GM12891 (cell line): ENCODE data around the gene NREP.
A peak's percentile ranks its signal among the peaks of the same experiment; 100 is the strongest.

ENCODE experiments used
- DNase-seq: peaks from one replicate; pipeline ENCODE4 v3.0.0; 2011; ENCODE audit warnings: low spot score; ENCODE audit not compliant: insufficient read length
- FAIRE-seq: peaks from 2 replicates; lab custom pipeline; 2011; peaks lifted over from hg19 to GRCh38; lab: Jason Lieb, UNC
- PAX5 ChIP-seq: IDR thresholded peaks from 2 replicates; pipeline ENCODE4 v1.6.1; 2011; ENCODE audit warnings: low read length, moderate library complexity, mild to moderate bottlenecking; ENCODE audit not compliant: insufficient read depth, severe bottlenecking
- POLR2A ChIP-seq: IDR thresholded peaks from 2 replicates; pipeline ENCODE4 v1.6.1; 2011; ENCODE audit warnings: low read depth, low read length, control low read depth
- POLR2AphosphoS5 ChIP-seq: IDR thresholded peaks from 2 replicates; pipeline ENCODE4 v1.6.1; 2011; ENCODE audit warnings: low read depth, low read length, control low read depth
- POU2F2 ChIP-seq: IDR thresholded peaks from 2 replicates; pipeline ENCODE4 v1.6.1; 2011; ENCODE audit warnings: low read depth, mild to moderate bottlenecking, control low read depth, low read length, moderate library complexity
- SPI1 ChIP-seq: IDR thresholded peaks from 2 replicates; pipeline ENCODE4 v1.6.1; 2011; ENCODE audit warnings: low read depth, low read length, control low read depth
- TAF1 ChIP-seq: IDR thresholded peaks from 2 replicates; pipeline ENCODE4 v1.6.1; 2011; ENCODE audit warnings: low read depth, low read length, control low read depth

NREP gene

DNA sequence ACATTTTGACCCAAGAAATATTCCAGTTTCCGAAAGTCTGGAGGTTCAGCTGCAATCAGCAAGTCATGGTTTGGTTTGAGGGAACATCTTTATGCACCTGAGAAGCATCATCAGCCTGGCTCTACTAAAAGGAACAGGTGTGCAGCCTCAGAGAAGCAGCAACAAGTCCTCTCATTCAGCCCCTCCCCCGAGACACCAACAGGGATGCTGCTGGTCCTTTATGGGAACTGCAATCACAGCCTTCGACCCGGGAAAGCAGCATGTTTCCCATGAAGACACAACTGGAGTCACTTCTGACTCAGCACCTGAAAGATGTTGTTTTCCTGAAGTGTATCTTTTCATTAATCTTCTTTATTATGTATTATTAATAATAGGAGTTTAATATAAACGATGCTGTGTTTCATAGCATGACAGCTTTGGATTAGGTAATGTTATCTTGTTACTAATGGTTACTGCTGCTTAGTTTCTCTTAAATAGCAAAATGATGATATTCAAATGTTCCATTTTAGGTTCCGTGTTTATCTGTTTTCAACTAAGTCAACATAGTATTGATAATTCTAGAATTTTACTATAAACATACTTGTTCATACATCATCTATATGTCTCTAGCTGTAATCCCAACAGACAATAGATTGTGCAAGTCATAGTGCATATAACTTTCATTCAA, 15.6 kb upstream of the NREP start:
- no peak for DNase-seq
- no peak for TF ChIP-seq SPI1
- TF ChIP-seq POLR2AphosphoS5, result no peak
- no peak for TF ChIP-seq POU2F2
- no peak for TF ChIP-seq PAX5
- no peak for TF ChIP-seq TAF1
- no peak for TF ChIP-seq POLR2A
- no peak for FAIRE-seq

DNA sequence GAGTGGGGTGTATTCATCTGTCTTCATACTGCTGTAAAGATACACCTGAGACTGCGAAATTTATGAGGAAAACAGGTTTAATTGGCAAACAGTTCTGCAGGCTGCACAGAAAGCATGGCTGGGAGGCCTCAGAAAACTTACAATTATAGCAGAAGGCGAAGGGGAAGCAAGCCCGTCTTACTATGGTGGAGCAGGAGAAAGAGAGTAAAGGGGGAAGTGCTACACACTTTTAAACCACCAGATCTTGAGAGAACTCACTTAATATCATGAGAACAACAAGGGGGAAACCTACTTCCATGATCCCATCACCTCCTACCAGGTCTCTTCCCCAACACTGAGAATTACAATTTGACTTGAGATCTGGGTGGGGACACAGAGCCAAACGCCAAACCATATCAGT, 12.5 kb upstream of the NREP start:
- no peak for DNase-seq
- FAIRE-seq, result no peak

GRCh38 chr5:111765613-111766571, 8.9 kb upstream of the NREP start:
- no peak for TF ChIP-seq TAF1
- FAIRE-seq, result no peak
- no peak for DNase-seq

More for the DNA sequence above, 12.5 kb upstream of the NREP start:
- TF ChIP-seq TAF1 (no peak), POLR2A (no peak), POLR2AphosphoS5 (no peak), SPI1 (no peak), PAX5 (no peak), POU2F2 (no peak)

DNA sequence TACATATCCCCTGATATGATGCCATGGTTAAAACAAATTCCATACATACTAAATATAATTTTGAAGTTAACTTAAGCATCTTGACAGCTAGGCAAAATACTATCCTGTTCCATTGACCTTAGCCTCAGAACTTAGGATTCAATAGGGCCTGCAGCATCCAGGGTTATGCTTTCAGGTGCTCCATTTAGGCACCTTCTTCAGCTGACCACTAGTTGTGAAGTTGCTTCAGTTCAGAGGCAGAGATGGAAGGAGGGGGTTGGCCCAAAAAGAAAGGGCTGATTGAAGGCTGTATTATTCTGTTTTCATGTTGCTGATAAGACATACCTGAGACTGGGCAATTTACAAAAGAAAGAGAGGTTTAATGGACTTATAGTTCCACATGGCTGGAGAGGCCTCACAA, 7.0 kb upstream of the NREP start:
- FAIRE-seq (no peak), DNase-seq (no peak)
- TF ChIP-seq POU2F2 (no peak), TAF1 (no peak), POLR2AphosphoS5 (no peak), SPI1 (no peak), POLR2A (no peak), PAX5 (no peak)

DNA sequence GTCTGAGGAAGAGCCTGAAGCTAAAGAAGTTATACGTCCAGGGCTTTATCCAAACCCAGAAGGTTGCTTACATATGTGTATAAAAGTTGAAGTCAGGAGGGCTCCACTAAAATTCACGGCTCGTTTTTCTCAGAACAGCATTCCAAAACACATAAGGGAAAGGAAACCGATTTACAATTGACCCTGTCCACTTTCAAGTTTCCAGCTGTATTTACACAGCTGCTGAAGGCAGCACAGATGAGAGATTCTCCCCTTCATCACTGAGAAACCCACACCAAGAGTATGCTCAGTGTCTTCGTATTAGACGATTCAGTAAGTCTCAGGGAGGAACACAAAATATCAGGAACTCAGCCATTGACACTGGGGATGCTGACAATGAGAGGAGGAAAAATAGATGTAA, 5.9 kb upstream of the NREP start:
- FAIRE-seq, result no peak
- no peak for DNase-seq

DNA sequence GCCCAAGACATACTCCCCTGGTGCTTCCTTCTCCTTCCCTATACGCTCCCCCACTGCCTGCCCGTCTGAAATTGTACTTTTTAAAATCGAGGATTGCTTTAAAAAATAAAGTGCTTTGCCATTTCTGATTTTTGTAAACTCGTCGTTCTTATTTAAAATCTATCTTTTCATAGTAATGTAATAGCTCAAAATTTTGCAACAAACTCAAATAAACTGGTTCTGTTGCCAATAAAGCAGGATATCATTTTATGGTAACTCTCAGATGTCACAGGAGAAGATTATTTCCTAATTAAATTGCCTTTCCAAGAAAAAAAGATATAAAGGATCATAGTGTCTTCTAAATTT, 1.3 kb upstream of the NREP start:
- TF ChIP-seq POU2F2 (no peak), SPI1 (no peak), TAF1 (no peak), PAX5 (no peak), POLR2A (no peak), POLR2AphosphoS5 (no peak)
- DNase-seq (no peak), FAIRE-seq (no peak)

More for the DNA sequence above, 5.9 kb upstream of the NREP start:
- TF ChIP-seq POLR2A (no peak), PAX5 (no peak), POU2F2 (no peak), TAF1 (no peak), SPI1 (no peak), POLR2AphosphoS5 (no peak)

GRCh38 chr5:111757355-111758283, 625 bp upstream of the NREP start:
- TF ChIP-seq TAF1 (no peak), POLR2AphosphoS5 (peak; percentile 50), POLR2A (0 out of 2 replicates have a peak, but pooled peaks have one; percentile 50)
- FAIRE-seq (peak; percentile 96), DNase-seq (peak; percentile 66)

- TF ChIP-seq POU2F2, result no peak
- no peak for TF ChIP-seq POLR2AphosphoS5
- TF ChIP-seq POLR2A, result no peak
- TF ChIP-seq PAX5, result no peak
- TF ChIP-seq SPI1, result no peak
- TF ChIP-seq TAF1, result no peak
- peak; percentile 9 for FAIRE-seq
- DNase-seq, result no peak
Observed at GRCh38 chr5:111755942-111756381, 1.0 kb downstream of the NREP start.

DNA sequence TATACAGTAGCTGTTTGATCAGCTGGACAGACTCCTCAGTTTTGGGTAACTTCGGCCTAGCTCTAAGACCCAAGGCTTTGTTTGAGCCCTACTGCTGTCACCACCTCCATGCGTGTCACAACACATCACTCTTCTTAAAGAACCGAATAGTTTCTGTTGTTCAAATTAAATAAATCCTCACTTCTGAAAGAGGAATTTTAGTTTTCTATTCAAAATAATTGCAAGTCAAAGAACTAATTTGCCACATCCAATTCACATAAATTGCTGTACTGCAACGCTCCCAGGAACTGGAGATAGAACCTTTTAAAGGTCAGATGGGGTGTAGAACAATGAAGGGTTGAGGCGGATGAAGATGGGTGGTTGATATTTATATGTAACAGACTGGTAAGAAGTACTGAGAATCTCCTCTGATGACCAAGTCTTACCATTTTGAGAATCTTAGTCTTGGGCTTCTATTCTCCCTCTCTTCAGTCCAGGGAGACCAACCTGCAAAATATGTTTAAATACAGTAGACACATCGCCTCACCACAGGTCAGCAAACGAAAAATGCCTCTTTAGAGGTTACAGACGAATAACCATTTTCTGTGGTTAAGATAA, 1.6 kb downstream of the NREP start:
- FAIRE-seq, result peak; percentile 76
- TF ChIP-seq SPI1, result no peak
- TF ChIP-seq POLR2AphosphoS5, result no peak
- no peak for TF ChIP-seq POU2F2
- TF ChIP-seq PAX5, result no peak
- no peak for TF ChIP-seq TAF1
- no peak for TF ChIP-seq POLR2A
- DNase-seq, result no peak
